ENCODE data around the gene LILRA1. TPM values are rescaled to one million over a fixed set of nuclear protein-coding genes. Genes with fewer than 3 reads are reported as not detected.

The LILRA1 gene
- total and polyA plus RNA-seq, 10 of the 15 experiments (the other 5 are each of a cell fraction or from before 2014, with no cell fraction given), result 0.04 TPM; not detected in 9

DNA sequence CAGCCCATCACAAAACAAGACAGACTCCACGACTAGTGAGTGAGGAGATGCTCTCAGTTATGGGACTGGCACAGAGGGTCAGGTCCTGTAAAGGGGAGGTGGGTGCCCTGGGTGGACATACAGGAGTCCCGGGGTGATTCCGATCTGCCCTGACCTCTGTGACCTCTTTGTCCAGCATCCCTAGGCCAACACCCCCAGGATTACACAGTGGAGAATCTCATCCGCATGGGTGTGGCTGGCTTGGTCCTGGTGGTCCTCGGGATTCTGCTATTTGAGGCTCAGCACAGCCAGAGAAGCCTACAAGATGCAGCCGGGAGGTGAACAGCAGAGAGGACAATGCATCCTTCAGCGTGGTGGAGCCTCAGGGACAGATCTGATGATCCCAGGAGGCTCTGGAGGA lies 6.4 kb upstream of the LILRA1 start:
- Histone ChIP-seq H3K36me3 (ENCODE audit: control insufficient read depth in 2 of 2, insufficient read depth in 2 of 2, low read length in 1 of 2) (no peaks in the 10 kb centered on the region), H3K4me1 (ENCODE audit: control insufficient read depth, insufficient read depth, low read length) (no peaks in the 10 kb centered on the region), H3K9ac (ENCODE audit: control insufficient read depth, insufficient read depth, low read length) (no peak overlapping the region), H3K27ac (ENCODE audit: control insufficient read depth, insufficient read depth) (no peak overlapping the region), H3K4me3 (no peak overlapping the region), H3K9me3 (replicated peaks; ENCODE audit: control insufficient read depth, insufficient read depth, low read length) (no peaks in the 10 kb centered on the region; the same call in 2 of the 3 replicates), H4K20me1 (ENCODE audit: control insufficient read depth, insufficient read depth) (no peaks in the 10 kb centered on the region), H3K79me2 (ENCODE audit: control insufficient read depth, insufficient read depth, low read length) (no peaks in the 10 kb centered on the region), H3K4me2 (ENCODE audit: control insufficient read depth, insufficient read depth) (no peak overlapping the region), H2AFZ (ENCODE audit: control insufficient read depth, low read depth, low read length) (no peak overlapping the region), H3K27me3 (replicated peaks in 1 of 2; ENCODE audit: control insufficient read depth in 2 of 2, insufficient read depth in 2 of 2, low read length in 1 of 2) (peaks cover 2 to 5% of the 10 kb centered on the region in 2 experiments; a peak in 3 of 4 replicates)
- ChIA-PET SMC1A (ENCODE audit: uncharacterized antibody, unreplicated experiment) (no interaction called here), POLR2A (interaction anchor here (0.7 kb wide), 1 partner anchor 33 kb away, joined by 4 read pairs; no protein-coding TSS in a partner anchor), CTCF (no interaction called here), RAD21 (ENCODE audit: unreplicated experiment) (no interaction called here)
- WGBS (ENCODE audit: insufficient coverage, insufficient replicate concordance, low lambda C conversion rate, missing lambda C conversion rate), result 23% methylated on average over 7 of the region's 7 CpGs
- ATAC-seq (no peak), FAIRE-seq (no peak), DNase-seq (ENCODE audit: low read depth, low spot score) (no peak)
- in situ Hi-C loops (cut with MboI) (no loop called here), intact Hi-C loops (cut with micrococcal nuclease; ENCODE audit: unreplicated experiment) (no loop called here)
- BruUV-seq (replicated peaks), result no TSS peak
- TF ChIP-seq POLR2A (IDR thresholded peaks at IDR 0.05; ENCODE audit: low read depth, low read length) (no peak), CBX5 (IDR thresholded peaks at IDR 0.05; ENCODE audit: low read depth) (no peak), STAT3 (IDR thresholded peaks at IDR 0.05; ENCODE audit: low read depth, low read length) (no peak), POLR2AphosphoS2 (IDR thresholded peaks at IDR 0.05; ENCODE audit: low read depth, low read length) (no peak), CBX3 (IDR thresholded peaks at IDR 0.05; ENCODE audit: borderline replicate concordance, low read depth) (no peak), SMARCA5 (IDR thresholded peaks at IDR 0.05) (no peak), SMAD1 (IDR thresholded peaks at IDR 0.05; ENCODE audit: low read depth, partially characterized antibody) (no peak), RUNX3 (IDR thresholded peaks at IDR 0.05; ENCODE audit: low read length) (no peak), CREB1 (IDR thresholded peaks at IDR 0.05; ENCODE audit: low read depth) (no peak), BRCA1 (IDR thresholded peaks at IDR 0.05; ENCODE audit: low read depth, low read length) (no peak), TAF1 (IDR thresholded peaks at IDR 0.05; ENCODE audit: borderline replicate concordance, low read depth, low read length) (no peak), HDAC6 (IDR thresholded peaks at IDR 0.05; ENCODE audit: unreplicated experiment) (no peak)
- TF ChIP-seq, protein P1, sequence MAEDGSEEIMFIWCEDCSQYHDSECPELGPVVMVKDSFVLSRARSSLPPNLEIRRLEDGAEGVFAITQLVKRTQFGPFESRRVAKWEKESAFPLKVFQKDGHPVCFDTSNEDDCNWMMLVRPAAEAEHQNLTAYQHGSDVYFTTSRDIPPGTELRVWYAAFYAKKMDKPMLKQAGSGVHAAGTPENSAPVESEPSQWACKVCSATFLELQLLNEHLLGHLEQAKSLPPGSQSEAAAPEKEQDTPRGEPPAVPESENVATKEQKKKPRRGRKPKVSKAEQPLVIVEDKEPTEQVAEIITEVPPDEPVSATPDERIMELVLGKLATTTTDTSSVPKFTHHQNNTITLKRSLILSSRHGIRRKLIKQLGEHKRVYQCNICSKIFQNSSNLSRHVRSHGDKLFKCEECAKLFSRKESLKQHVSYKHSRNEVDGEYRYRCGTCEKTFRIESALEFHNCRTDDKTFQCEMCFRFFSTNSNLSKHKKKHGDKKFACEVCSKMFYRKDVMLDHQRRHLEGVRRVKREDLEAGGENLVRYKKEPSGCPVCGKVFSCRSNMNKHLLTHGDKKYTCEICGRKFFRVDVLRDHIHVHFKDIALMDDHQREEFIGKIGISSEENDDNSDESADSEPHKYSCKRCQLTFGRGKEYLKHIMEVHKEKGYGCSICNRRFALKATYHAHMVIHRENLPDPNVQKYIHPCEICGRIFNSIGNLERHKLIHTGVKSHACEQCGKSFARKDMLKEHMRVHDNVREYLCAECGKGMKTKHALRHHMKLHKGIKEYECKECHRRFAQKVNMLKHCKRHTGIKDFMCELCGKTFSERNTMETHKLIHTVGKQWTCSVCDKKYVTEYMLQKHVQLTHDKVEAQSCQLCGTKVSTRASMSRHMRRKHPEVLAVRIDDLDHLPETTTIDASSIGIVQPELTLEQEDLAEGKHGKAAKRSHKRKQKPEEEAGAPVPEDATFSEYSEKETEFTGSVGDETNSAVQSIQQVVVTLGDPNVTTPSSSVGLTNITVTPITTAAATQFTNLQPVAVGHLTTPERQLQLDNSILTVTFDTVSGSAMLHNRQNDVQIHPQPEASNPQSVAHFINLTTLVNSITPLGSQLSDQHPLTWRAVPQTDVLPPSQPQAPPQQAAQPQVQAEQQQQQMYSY (CRISPR knock-in tag; IDR thresholded peaks at IDR 0.05), result no peak
- TF ChIP-seq, protein P2, sequence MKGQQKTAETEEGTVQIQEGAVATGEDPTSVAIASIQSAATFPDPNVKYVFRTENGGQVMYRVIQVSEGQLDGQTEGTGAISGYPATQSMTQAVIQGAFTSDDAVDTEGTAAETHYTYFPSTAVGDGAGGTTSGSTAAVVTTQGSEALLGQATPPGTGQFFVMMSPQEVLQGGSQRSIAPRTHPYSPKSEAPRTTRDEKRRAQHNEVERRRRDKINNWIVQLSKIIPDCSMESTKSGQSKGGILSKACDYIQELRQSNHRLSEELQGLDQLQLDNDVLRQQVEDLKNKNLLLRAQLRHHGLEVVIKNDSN (IDR thresholded peaks at IDR 0.05; ENCODE audit: borderline replicate concordance, extremely low read length, insufficient read depth, low read depth, low read length), result no peak
- TF ChIP-seq, protein P3, sequence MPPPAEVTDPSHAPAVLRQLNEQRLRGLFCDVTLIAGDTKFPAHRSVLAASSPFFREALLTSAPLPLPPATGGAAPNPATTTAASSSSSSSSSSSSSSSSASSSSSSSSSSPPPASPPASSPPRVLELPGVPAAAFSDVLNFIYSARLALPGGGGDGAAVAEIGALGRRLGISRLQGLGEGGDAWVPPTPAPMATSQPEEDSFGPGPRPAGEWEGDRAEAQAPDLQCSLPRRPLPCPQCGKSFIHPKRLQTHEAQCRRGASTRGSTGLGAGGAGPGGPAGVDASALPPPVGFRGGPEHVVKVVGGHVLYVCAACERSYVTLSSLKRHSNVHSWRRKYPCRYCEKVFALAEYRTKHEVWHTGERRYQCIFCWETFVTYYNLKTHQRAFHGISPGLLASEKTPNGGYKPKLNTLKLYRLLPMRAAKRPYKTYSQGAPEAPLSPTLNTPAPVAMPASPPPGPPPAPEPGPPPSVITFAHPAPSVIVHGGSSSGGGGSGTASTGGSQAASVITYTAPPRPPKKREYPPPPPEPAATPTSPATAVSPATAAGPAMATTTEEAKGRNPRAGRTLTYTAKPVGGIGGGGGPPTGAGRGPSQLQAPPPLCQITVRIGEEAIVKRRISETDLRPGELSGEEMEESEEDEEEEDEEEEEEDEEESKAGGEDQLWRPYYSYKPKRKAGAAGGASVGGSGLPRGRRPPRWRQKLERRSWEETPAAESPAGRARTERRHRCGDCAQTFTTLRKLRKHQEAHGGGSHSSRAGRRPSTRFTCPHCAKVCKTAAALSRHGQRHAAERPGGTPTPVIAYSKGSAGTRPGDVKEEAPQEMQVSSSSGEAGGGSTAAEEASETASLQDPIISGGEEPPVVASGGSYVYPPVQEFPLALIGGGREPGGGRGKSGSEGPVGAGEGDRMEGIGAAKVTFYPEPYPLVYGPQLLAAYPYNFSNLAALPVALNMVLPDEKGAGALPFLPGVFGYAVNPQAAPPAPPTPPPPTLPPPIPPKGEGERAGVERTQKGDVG (CRISPR knock-in tag; IDR thresholded peaks at IDR 0.05), result no peak
- TF ChIP-seq, protein P4, sequence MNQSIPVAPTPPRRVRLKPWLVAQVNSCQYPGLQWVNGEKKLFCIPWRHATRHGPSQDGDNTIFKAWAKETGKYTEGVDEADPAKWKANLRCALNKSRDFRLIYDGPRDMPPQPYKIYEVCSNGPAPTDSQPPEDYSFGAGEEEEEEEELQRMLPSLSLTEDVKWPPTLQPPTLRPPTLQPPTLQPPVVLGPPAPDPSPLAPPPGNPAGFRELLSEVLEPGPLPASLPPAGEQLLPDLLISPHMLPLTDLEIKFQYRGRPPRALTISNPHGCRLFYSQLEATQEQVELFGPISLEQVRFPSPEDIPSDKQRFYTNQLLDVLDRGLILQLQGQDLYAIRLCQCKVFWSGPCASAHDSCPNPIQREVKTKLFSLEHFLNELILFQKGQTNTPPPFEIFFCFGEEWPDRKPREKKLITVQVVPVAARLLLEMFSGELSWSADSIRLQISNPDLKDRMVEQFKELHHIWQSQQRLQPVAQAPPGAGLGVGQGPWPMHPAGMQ (IDR thresholded peaks at IDR 0.05; ENCODE audit: borderline replicate concordance), result no peak
- TF ChIP-seq, protein P5, sequence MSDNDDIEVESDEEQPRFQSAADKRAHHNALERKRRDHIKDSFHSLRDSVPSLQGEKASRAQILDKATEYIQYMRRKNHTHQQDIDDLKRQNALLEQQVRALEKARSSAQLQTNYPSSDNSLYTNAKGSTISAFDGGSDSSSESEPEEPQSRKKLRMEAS (IDR thresholded peaks at IDR 0.05; ENCODE audit: low read depth, low read length), result no peak

Measured in GM12878 (cell line).